K562 (cell line): Measurements from ENCODE around the gene ZNF83. TPM values are rescaled to one million over a fixed set of nuclear protein-coding genes. Genes with fewer than 3 reads are reported as not detected.

Source experiments
- CTBP1 ChIP-seq: fragments of 450-650 bp; IDR thresholded peaks from 2 replicates; pipeline ENCODE4 v1.6.1; 2016; ENCODE audit warnings: borderline replicate concordance
- CXXC5 ChIP-seq: fragments of 250-450 bp; sonication (Bioruptor Pico); IDR thresholded peaks from 2 replicates; pipeline ENCODE4 v1.8.0; 2022; ENCODE audit warnings: inconsistent platforms, mild to moderate bottlenecking, moderate library complexity
- EP300 ChIP-seq: IDR thresholded peaks from 2 replicates; pipeline ENCODE4 v1.6.1; 2012; ENCODE audit warnings: low read length, improper control_type of control experiment
- GATA2 ChIP-seq: sonication (generic); formaldehyde crosslinking; IDR thresholded peaks from 2 replicates; pipeline ENCODE4 v1.4.0; 2020; ENCODE audit warnings: mild to moderate bottlenecking, missing genetic modification reagents
- HDAC2 ChIP-seq: fragments of 450-650 bp; IDR thresholded peaks from 2 replicates; pipeline ENCODE4 v1.6.1; 2016; ENCODE audit warnings: mild to moderate bottlenecking
- MTA3 ChIP-seq: fragments of 450-650 bp; formaldehyde crosslinking; IDR thresholded peaks from 2 replicates; pipeline ENCODE4 v1.6.1; 2017; ENCODE audit warnings: mild to moderate bottlenecking, borderline replicate concordance
- NEUROD1 ChIP-seq: fragments of 150-350 bp; IDR thresholded peaks from 2 replicates; pipeline ENCODE4 v1.6.1; 2014; ENCODE audit warnings: borderline replicate concordance, low read length, low read depth; ENCODE audit not compliant: partially characterized antibody
- NFE2L1 ChIP-seq: fragments of 450-650 bp; IDR thresholded peaks from 2 replicates; pipeline ENCODE4 v1.6.1; 2016; ENCODE audit warnings: missing genetic modification characterization, low read depth, mild to moderate bottlenecking, missing compliant biosample characterization, moderate library complexity, borderline replicate concordance
- TCF3 ChIP-seq: sonication (generic); formaldehyde crosslinking; IDR thresholded peaks from 2 replicates; pipeline ENCODE4 v1.4.0; 2020; ENCODE audit warnings: mild to moderate bottlenecking, missing genetic modification reagents
- TFAP4 ChIP-seq: sonication (generic); formaldehyde crosslinking; IDR thresholded peaks from 2 replicates; pipeline ENCODE4 v1.8.0; 2022; ENCODE audit warnings: missing genetic modification reagents, mild to moderate bottlenecking, moderate library complexity, borderline replicate concordance
- XRCC5 ChIP-seq: fragments of 200-400 bp; formaldehyde crosslinking; IDR thresholded peaks from 2 replicates; pipeline ENCODE4 v1.6.1; 2017; ENCODE audit warnings: low read depth, mild to moderate bottlenecking, low read length
- YBX1 ChIP-seq: fragments of 450-650 bp; IDR thresholded peaks from 2 replicates; pipeline ENCODE4 v1.7.1; 2016; ENCODE audit warnings: mild to moderate bottlenecking
- ZNF436 ChIP-seq: fragments of 250-450, 450-650 bp; sonication (Bioruptor Pico); formaldehyde crosslinking; IDR thresholded peaks from 2 replicates; pipeline ENCODE4 v1.7.0; 2020; ENCODE audit warnings: mild to moderate bottlenecking
- ZNF589 ChIP-seq: fragments of 200-800 bp; sonication (Bioruptor generic); IDR thresholded peaks from 2 replicates; pipeline ENCODE4 v1.6.1; 2016; ENCODE audit warnings: low read depth, missing genetic modification characterization, missing compliant biosample characterization
- ZNF740 ChIP-seq, 3 experiments: fragments of 200-800 bp in 1 of 3; sonication (Bioruptor generic) in 1 of 3; sonication (generic) in 1 of 3; formaldehyde crosslinking in 1 of 3; IDR thresholded peaks; 2 replicates each; pipeline versions ENCODE4 v1.6.1 to v1.8.0; 2016 to 2022; ENCODE audit warnings: mild to moderate bottlenecking in 2 of 3, missing compliant biosample characterization in 2 of 3, missing genetic modification characterization in 2 of 3, missing genetic modification reagents in 1 of 3
- polyA plus RNA-seq, 8 experiments: library from polyadenylated mRNA; depleted of rRNA in 4 of 8; stranded (reverse) in 5 of 8; unstranded in 3 of 8; fragments of >200 nt; fragmentation: Nextera tagmentation in 2 of 8; fragmentation: Illumina TruSeq in 1 of 8; extraction: Ambion mirVana in 2 of 8; extraction: Trizol in 1 of 8; gene quantifications; 2 replicates each; pipeline versions ENCODE4 v1.2.1 to v1.2.3, GENCODE V29; 2011 to 2014; ENCODE audit warnings: inconsistent platforms in 1 of 8, missing spikeins in 1 of 8
- total RNA-seq, 7 experiments: library from RNA; depleted of rRNA in 6 of 7; stranded (reverse); fragments of >200 nt in 6 of 7; fragmentation: Illumina TruSeq in 2 of 7; extraction: Trizol in 2 of 7; gene quantifications; 2 replicates each; pipeline versions ENCODE4 v1.2.1 to v1.2.3, GENCODE V29; 2011 to 2021; ENCODE audit warnings: low replicate concordance in 1 of 7
- TF ChIP-seq, protein P1 (sequence below), 3 experiments: fragments of 200-800 bp in 1 of 3; fragments of 250-450 bp in 1 of 3; fragments of 450-650 bp in 1 of 3; sonication (Bioruptor Pico) in 1 of 3; sonication (Bioruptor generic) in 1 of 3; formaldehyde crosslinking in 1 of 3; IDR thresholded peaks; 2 replicates each; pipeline versions ENCODE4 v1.6.1 to v1.8.0; 2016 to 2022; ENCODE audit warnings: mild to moderate bottlenecking in 2 of 3, missing genetic modification characterization in 2 of 3, missing compliant biosample characterization in 1 of 3, moderate library complexity in 1 of 3
- TF ChIP-seq, protein P2 (sequence below), 2 experiments: fragments of 450-650 bp; conservative IDR thresholded peaks; 2 replicates each; pipeline ENCODE4 v1.6.1; 2017; ENCODE audit warnings: mild to moderate bottlenecking in 2 of 2, moderate library complexity in 2 of 2

ZNF83 gene
- total and polyA plus RNA-seq, 9 of the 15 experiments (the other 6 are each of a cell fraction or from before 2014, with no cell fraction given) = 18.6 to 74.3 (median 51.9) TPM

DNA sequence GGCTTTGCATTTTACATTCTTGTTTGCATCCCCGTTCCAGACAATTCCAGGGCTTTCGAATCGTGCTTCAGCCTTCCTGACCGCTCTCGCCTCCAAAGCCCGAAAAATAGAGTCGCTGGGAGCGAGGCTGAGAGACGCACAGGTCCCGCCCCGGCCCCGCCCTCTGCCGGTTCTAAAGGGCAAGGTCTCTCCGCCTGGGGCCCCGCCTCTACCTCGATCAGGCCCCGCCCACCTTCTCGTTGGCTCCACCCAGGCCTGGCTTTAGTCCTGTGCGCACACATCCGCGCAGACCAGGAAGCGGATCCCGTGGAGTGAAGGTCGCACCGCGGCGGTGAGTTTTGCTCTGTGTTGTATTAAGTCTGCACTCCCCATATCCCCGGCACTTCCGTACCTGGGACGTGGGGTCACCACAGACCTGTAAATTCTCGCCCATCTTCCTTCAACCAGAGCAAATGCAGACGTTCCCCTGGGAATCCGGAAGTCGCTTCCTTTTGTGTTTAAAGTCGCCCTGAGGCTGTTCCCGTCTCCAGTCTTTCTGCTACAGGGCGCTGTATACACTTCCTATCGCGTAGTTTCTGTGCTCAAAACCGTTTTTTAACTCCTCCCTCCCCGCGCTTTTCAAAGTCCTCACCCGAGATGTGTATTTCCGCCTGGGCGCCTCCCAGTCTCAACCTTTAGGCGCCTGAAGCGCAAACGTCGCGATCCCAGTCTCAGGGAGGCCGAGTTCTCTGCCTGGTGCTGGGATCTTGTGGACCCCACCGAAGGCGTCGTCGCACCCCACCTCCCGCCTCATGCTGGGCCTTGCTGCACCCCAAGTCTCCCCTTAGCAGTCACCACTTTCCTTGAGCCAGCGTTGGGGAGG is 67.9 kb downstream of the ZNF83 start, which contains the start of gene ZNF701 (continued):
- TF ChIP-seq TFAP4 (0 out of 2 replicates have a peak, but pooled peaks have one; percentile 18), EP300 (no peak), CTBP1 (0 out of 2 replicates have a peak, but pooled peaks have one; percentile 9), YBX1 (no peak), HDAC2 (peak; percentile 68; the same call in 1 of the 2 replicates), GATA2 (CRISPR knock-in tag) (no peak), MTA3 (peak; percentile 61; the same call in 1 of the 2 replicates), NFE2L1 (no peak), ZNF589 (no peak), XRCC5 (peak; percentile 20; the same call in 1 of the 2 replicates), TCF3 (CRISPR knock-in tag) (no peak), CXXC5 (peak; percentile 46; the same call in 1 of the 2 replicates), ZNF436 (CRISPR knock-in tag) (no peak), ZNF740 (CRISPR knock-in tag; IDR thresholded peaks at IDR 0.05) (peak; percentile 76; the same call in 1 of the 2 replicates), ZNF740 (tag; IDR thresholded peaks at IDR 0.05) (no peak), NEUROD1 (no peak)
- TF ChIP-seq, protein P1, sequence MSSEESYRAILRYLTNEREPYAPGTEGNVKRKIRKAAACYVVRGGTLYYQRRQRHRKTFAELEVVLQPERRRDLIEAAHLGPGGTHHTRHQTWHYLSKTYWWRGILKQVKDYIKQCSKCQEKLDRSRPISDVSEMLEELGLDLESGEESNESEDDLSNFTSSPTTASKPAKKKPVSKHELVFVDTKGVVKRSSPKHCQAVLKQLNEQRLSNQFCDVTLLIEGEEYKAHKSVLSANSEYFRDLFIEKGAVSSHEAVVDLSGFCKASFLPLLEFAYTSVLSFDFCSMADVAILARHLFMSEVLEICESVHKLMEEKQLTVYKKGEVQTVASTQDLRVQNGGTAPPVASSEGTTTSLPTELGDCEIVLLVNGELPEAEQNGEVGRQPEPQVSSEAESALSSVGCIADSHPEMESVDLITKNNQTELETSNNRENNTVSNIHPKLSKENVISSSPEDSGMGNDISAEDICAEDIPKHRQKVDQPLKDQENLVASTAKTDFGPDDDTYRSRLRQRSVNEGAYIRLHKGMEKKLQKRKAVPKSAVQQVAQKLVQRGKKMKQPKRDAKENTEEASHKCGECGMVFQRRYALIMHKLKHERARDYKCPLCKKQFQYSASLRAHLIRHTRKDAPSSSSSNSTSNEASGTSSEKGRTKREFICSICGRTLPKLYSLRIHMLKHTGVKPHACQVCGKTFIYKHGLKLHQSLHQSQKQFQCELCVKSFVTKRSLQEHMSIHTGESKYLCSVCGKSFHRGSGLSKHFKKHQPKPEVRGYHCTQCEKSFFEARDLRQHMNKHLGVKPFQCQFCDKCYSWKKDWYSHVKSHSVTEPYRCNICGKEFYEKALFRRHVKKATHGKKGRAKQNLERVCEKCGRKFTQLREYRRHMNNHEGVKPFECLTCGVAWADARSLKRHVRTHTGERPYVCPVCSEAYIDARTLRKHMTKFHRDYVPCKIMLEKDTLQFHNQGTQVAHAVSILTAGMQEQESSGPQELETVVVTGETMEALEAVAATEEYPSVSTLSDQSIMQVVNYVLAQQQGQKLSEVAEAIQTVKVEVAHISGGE (CRISPR knock-in tag; IDR thresholded peaks at IDR 0.05) = no peak
- TF ChIP-seq, protein P2, sequence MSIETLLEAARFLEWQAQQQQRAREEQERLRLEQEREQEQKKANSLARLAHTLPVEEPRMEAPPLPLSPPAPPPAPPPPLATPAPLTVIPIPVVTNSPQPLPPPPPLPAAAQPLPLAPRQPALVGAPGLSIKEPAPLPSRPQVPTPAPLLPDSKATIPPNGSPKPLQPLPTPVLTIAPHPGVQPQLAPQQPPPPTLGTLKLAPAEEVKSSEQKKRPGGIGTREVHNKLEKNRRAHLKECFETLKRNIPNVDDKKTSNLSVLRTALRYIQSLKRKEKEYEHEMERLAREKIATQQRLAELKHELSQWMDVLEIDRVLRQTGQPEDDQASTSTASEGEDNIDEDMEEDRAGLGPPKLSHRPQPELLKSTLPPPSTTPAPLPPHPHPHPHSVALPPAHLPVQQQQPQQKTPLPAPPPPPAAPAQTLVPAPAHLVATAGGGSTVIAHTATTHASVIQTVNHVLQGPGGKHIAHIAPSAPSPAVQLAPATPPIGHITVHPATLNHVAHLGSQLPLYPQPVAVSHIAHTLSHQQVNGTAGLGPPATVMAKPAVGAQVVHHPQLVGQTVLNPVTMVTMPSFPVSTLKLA (conservative IDR thresholded peaks at IDR 0.05) = peak in 1 of 2 experiments; percentile 80; a peak in 3 of 4 replicates
